Stimulated activated naive B cell treated with anti-CD40 and anti-IgM and Interleukin-4, amounts not matched to agents 10 μg/mL and 1 μg/mL and 100 μg/mL, for 72 hours (primary cell): Measurements from ENCODE around the gene TRAPPC3L.

ENCODE experiments used
- ATAC-seq, 2 donors: fragments of 150-1000 bp; cut with Tn5 transposase; replicated peaks; 2 replicates each; pipeline ENCODE4 v1.10.0; 2021; ENCODE audit warnings: moderate library complexity in 1 of 2
- DNase-seq: peaks from one replicate; pipeline ENCODE4 v3.0.0; 2021
- H3K27ac Mint-ChIP-seq: one replicate; pipeline ENCODE4 v1.8.0; 2022; ENCODE audit warnings: mild to moderate bottlenecking, mixed read lengths
- H3K27me3 Mint-ChIP-seq, 2 donors: one replicate each; pipeline ENCODE4 v1.8.0; 2022; ENCODE audit warnings: mixed read lengths in 2 of 2
- H3K36me3 Mint-ChIP-seq, 2 donors: one replicate each; pipeline ENCODE4 v1.8.0; 2022; ENCODE audit warnings: mixed read lengths in 2 of 2, mild to moderate bottlenecking in 1 of 2
- H3K4me1 Mint-ChIP-seq, 2 donors: one replicate each; pipeline ENCODE4 v1.8.0; 2022; ENCODE audit warnings: mixed read lengths in 2 of 2, mild to moderate bottlenecking in 1 of 2
- H3K4me3 Mint-ChIP-seq, 2 donors: one replicate each; pipeline ENCODE4 v1.8.0; 2022; ENCODE audit warnings: mild to moderate bottlenecking in 2 of 2, mixed read lengths in 2 of 2, moderate library complexity in 1 of 2
- H3K9me3 Mint-ChIP-seq, 2 donors: one replicate each; pipeline ENCODE4 v1.8.0; 2022; ENCODE audit warnings: mixed read lengths in 2 of 2, mild to moderate bottlenecking in 1 of 2

TRAPPC3L gene

GRCh38 chr6:116483616-116484015, 61.9 kb downstream of the TRAPPC3L start:
- no peaks in the 10 kb centered on the region for H3K36me3 Mint-ChIP-seq
- no peak overlapping the region for H3K4me3 Mint-ChIP-seq
- H3K4me1 Mint-ChIP-seq: no peaks in the 10 kb centered on the region

DNA sequence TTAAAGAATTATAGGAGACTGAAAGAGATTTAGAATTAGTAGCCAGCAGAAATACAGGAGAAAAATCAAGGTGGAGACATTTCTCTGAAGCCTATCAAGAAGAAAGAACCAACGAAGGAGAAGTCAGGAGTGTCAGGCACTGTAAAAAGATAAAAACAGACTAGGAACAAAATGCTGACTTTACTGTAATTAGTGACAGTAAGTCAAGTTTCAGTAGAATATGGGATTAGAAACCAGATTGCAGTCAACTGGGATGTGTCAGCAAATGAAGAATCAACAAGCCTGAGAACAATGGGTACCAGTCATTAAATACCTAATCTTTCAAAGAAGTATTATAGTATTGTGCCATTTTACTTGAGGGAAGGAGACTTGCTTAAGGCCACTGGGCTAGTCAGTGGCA, 62.7 kb downstream of the TRAPPC3L start:
- Mint-ChIP-seq H3K36me3 (no peaks in the 10 kb centered on the region), H3K27ac (no peak overlapping the region), H3K4me1 (no peaks in the 10 kb centered on the region), H3K4me3 (no peak overlapping the region), H3K27me3 (peaks cover 0 to 7% of the 10 kb centered on the region in 2 donors), H3K9me3 (peaks cover 0 to 2% of the 10 kb centered on the region in 2 donors)
- no peak for DNase-seq
- ATAC-seq: no peak

More at GRCh38 chr6:116483616-116484015, 61.9 kb downstream of the TRAPPC3L start:
- no peak overlapping the region for H3K27ac Mint-ChIP-seq
- no peak for DNase-seq
- no peak for ATAC-seq
- peaks cover 0 to 2% of the 10 kb centered on the region in 2 donors for H3K9me3 Mint-ChIP-seq
- peaks cover 0 to 7% of the 10 kb centered on the region in 2 donors for H3K27me3 Mint-ChIP-seq

DNA sequence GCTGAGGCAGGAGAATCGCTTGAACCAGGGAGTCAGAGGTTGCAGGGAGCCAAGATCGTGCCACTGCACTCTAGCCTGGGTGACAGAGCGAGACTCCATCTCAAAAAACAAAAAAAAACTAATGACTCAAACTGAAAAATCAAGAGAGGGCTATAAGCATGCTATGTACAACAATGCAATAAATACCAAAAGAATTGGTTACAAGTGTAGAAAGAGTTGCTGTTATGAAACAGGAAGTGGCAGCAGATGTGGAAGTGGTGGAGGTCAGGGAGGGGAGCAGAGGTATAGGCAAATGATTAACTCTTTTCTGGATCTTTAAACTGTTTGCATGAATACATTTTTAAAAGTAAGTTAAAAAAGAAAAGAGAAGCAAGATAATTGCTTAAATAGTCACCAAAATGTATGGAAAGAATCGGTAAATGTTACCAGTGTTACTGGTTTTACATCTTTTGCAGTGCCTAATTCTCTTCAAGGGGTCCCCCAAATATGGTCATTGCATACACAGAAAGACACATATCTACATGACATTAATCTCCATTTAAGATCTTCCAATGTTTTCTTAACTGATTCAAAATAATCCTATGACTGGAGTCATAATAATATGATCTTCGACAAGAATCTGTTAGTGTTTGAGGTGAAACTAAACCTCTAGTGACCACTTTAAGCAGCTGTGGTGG, 69.3 kb downstream of the TRAPPC3L start:
- peaks cover 4% of the 10 kb centered on the region in 2 donors for H3K9me3 Mint-ChIP-seq
- no peaks in the 10 kb centered on the region for H3K36me3 Mint-ChIP-seq
- peak overlapping the region; percentile 67 to 70 for H3K4me3 Mint-ChIP-seq
- DNase-seq (peak; percentile 55), ATAC-seq (peak; percentile 98 to 100)
- H3K27me3 Mint-ChIP-seq: no peaks in the 10 kb centered on the region
- peaks cover 18 to 37% of the 10 kb centered on the region in 2 donors for H3K4me1 Mint-ChIP-seq
- peak overlapping the region; percentile 92 for H3K27ac Mint-ChIP-seq

- Mint-ChIP-seq H3K9me3 (peaks cover 4% of the 10 kb centered on the region in 2 donors), H3K4me3 (peak overlapping the region in 1 of 2 donors; percentile 70), H3K4me1 (peaks cover 18 to 37% of the 10 kb centered on the region in 2 donors), H3K27me3 (no peaks in the 10 kb centered on the region), H3K36me3 (no peaks in the 10 kb centered on the region), H3K27ac (peak overlapping the region; percentile 92)
- ATAC-seq (no peak), DNase-seq (no peak)
These were observed 70.3 kb downstream of the TRAPPC3L start for GRCh38 chr6:116475141-116475540.

- H3K4me1 Mint-ChIP-seq: peaks cover 18 to 42% of the 10 kb centered on the region in 2 donors
- no peaks in the 10 kb centered on the region for H3K36me3 Mint-ChIP-seq
- H3K27ac Mint-ChIP-seq: no peak overlapping the region
- peaks cover 2 to 4% of the 10 kb centered on the region in 2 donors for H3K9me3 Mint-ChIP-seq
- no peaks in the 10 kb centered on the region for H3K27me3 Mint-ChIP-seq
- ATAC-seq (no peak), DNase-seq (no peak)
- H3K4me3 Mint-ChIP-seq: no peak overlapping the region
These were observed 72.8 kb downstream of the TRAPPC3L start for GRCh38 chr6:116472706-116473105.

DNA sequence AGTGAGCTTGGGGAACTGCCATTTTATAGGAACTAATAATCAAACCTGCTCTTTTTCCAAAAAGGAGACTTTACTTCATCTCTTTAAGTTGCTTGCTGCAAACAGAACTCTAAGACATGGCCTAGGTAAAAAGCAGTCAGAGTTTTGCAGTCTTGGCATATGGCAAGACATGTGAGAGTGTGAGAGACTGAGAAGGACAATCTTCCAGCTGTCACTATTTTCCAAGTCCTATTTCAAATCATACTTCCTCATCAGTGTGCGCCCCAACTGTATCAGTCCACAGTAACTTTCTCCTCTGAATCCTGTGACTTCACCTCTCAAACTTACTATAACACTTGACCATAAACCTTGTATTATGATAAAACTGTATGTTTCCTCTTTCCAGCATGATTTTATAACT, 74.0 kb downstream of the TRAPPC3L start:
- Mint-ChIP-seq H3K4me1 (peaks cover 18 to 47% of the 10 kb centered on the region in 2 donors), H3K27ac (no peak overlapping the region), H3K36me3 (no peaks in the 10 kb centered on the region), H3K27me3 (no peaks in the 10 kb centered on the region), H3K4me3 (no peak overlapping the region), H3K9me3 (peaks cover 0 to 2% of the 10 kb centered on the region in 2 donors)
- ATAC-seq: no peak
- DNase-seq: no peak

- Mint-ChIP-seq H3K9me3 (peaks cover 0 to under 1% of the 10 kb centered on the region in 2 donors), H3K27me3 (no peaks in the 10 kb centered on the region), H3K27ac (no peak overlapping the region), H3K4me1 (peaks cover 13 to 43% of the 10 kb centered on the region in 2 donors), H3K4me3 (no peak overlapping the region), H3K36me3 (no peaks in the 10 kb centered on the region)
- no peak for ATAC-seq
- no peak for DNase-seq
These were observed 77.2 kb downstream of the TRAPPC3L start for GRCh38 chr6:116468293-116468692.

- peaks cover 15 to 45% of the 10 kb centered on the region in 2 donors for H3K4me1 Mint-ChIP-seq
- no peaks in the 10 kb centered on the region for H3K9me3 Mint-ChIP-seq
- no peaks in the 10 kb centered on the region for H3K27me3 Mint-ChIP-seq
- H3K27ac Mint-ChIP-seq: peak overlapping the region; percentile 38
- DNase-seq (no peak), ATAC-seq (no peak)
- H3K36me3 Mint-ChIP-seq: no peaks in the 10 kb centered on the region
- no peak overlapping the region for H3K4me3 Mint-ChIP-seq
These were observed 78.0 kb downstream of the TRAPPC3L start for GRCh38 chr6:116467514-116467913.

- ATAC-seq: no peak
- Mint-ChIP-seq H3K4me1 (peaks cover 15 to 45% of the 10 kb centered on the region in 2 donors), H3K4me3 (no peak overlapping the region), H3K27me3 (no peaks in the 10 kb centered on the region), H3K27ac (peak overlapping the region; percentile 38), H3K36me3 (no peaks in the 10 kb centered on the region), H3K9me3 (no peaks in the 10 kb centered on the region)
- no peak for DNase-seq
These were observed 78.4 kb downstream of the TRAPPC3L start for GRCh38 chr6:116467096-116467495.

GRCh38 chr6:116465246-116465645, 80.2 kb downstream of the TRAPPC3L start:
- no peaks in the 10 kb centered on the region for H3K36me3 Mint-ChIP-seq
- peaks cover 22 to 59% of the 10 kb centered on the region in 2 donors for H3K4me1 Mint-ChIP-seq
- peak; percentile 35 for DNase-seq
- peak overlapping the region; percentile 6 for H3K27ac Mint-ChIP-seq
- no peaks in the 10 kb centered on the region for H3K27me3 Mint-ChIP-seq
- peak; percentile 63 to 72 for ATAC-seq
- no peaks in the 10 kb centered on the region for H3K9me3 Mint-ChIP-seq
- peak overlapping the region in 1 of 2 donors; percentile 35 for H3K4me3 Mint-ChIP-seq

- Mint-ChIP-seq H3K36me3 (no peaks in the 10 kb centered on the region), H3K4me1 (peaks cover 24 to 54% of the 10 kb centered on the region in 2 donors), H3K9me3 (no peaks in the 10 kb centered on the region), H3K27me3 (no peaks in the 10 kb centered on the region), H3K27ac (no peak overlapping the region), H3K4me3 (no peak overlapping the region)
- ATAC-seq (no peak), DNase-seq (no peak)
These were observed 82.2 kb downstream of the TRAPPC3L start for GRCh38 chr6:116463301-116463700.

- Mint-ChIP-seq H3K27me3 (no peaks in the 10 kb centered on the region), H3K36me3 (no peaks in the 10 kb centered on the region), H3K4me1 (peaks cover 24 to 50% of the 10 kb centered on the region in 2 donors), H3K4me3 (peak overlapping the region; percentile 79 to 89), H3K9me3 (no peaks in the 10 kb centered on the region), H3K27ac (peak overlapping the region; percentile 93)
- ATAC-seq (peak; percentile 81), DNase-seq (peak; percentile 69)
These were observed 83.3 kb downstream of the TRAPPC3L start for GRCh38 chr6:116461932-116462885.

DNA sequence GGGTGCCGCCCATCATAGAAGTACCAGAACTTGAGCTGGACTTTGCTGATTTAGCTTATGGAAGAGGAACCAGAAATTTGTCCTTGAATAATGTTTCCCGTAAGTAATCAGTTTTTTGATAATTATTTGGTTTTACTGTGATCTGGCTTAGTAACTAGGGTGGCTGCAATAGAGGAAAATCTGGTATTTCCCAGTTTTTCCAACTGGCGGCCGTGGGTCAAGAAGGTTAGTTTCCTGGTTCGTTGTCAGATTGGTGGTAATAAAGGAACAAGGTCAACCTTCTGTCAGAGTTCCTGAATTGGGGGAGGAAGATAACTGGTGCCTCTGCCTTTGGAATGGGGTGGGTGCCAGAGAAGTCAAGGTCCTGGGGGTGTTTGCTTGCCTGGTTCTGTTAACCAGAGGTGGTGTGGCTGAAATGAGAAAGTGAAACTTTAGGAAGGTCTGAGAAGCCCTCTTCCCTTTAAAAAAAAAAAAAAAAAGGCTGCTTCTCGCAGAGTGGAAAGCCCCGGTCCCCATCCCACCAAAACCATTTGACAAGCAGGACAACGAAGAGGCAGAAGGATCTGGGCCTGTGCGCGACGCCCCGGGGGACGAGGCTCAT, 84.1 kb downstream of the TRAPPC3L start, which contains the start of gene CALHM6:
Gene CALHM6 (plus strand): TSS at position 45 of the 601 bp plus-strand sequence. CDS start 555 bp downstream, at position 600.
- Mint-ChIP-seq H3K4me1 (peaks cover 19 to 42% of the 10 kb centered on the region in 2 donors), H3K27ac (peak within 1 kb of the TSS; percentile 93), H3K27me3 (no peaks in the 10 kb centered on the region), H3K9me3 (no peaks in the 10 kb centered on the region), H3K36me3 (no peaks in the 10 kb centered on the region), H3K4me3 (peak within 1 kb of the TSS; percentile 79 to 89)
- ATAC-seq: peak; percentile 15 to 16
- no peak for DNase-seq

- Mint-ChIP-seq H3K36me3 (no peaks in the 10 kb centered on the region), H3K4me1 (peaks cover 18 to 30% of the 10 kb centered on the region in 2 donors), H3K27ac (no peak overlapping the region), H3K27me3 (no peaks in the 10 kb centered on the region), H3K9me3 (no peaks in the 10 kb centered on the region), H3K4me3 (no peak overlapping the region)
- no peak for DNase-seq
- no peak for ATAC-seq
These were observed 85.6 kb downstream of the TRAPPC3L start for GRCh38 chr6:116459927-116460326.
